HG03196 (cell line): ENCODE data around the gene SPHK1.

Experiments
- ATAC-seq: cut with Tn5 transposase; IDR thresholded peaks from one replicate; pipeline ENCODE4 v1.9.1; 2021; ENCODE audit not compliant: unreplicated experiment

Gene SPHK1

GRCh38 chr17:76383546-76384221, 725 bp upstream of the SPHK1 start:
- peak; percentile 13 for ATAC-seq

- no peak for ATAC-seq
Measured at GRCh38 chr17:76384987-76385891, 830 bp downstream of the SPHK1 start.

GRCh38 chr17:76385892-76386786, 1.7 kb downstream of the SPHK1 start:
- no peak for ATAC-seq

GRCh38 chr17:76386966-76387765, 2.8 kb downstream of the SPHK1 start:
- ATAC-seq = no peak

- no peak for ATAC-seq
Measured at GRCh38 chr17:76388966-76389888, 4.8 kb downstream of the SPHK1 start.

GRCh38 chr17:76390003-76390421, 5.6 kb downstream of the SPHK1 start:
- no peak for ATAC-seq

GRCh38 chr17:76391200-76391715, 6.8 kb downstream of the SPHK1 start:
- no peak for ATAC-seq

- no peak for ATAC-seq
Measured at GRCh38 chr17:76394166-76394565, 9.8 kb downstream of the SPHK1 start.

GRCh38 chr17:76395980-76396379, 11.6 kb downstream of the SPHK1 start:
- no peak for ATAC-seq

GRCh38 chr17:76397184-76397583, 12.8 kb downstream of the SPHK1 start:
- no peak for ATAC-seq

GRCh38 chr17:76397687-76398522, 13.5 kb downstream of the SPHK1 start:
- no peak for ATAC-seq

GRCh38 chr17:76398523-76399174, 14.2 kb downstream of the SPHK1 start:
- ATAC-seq = no peak

GRCh38 chr17:76399175-76400172, 15.1 kb downstream of the SPHK1 start:
- ATAC-seq = no peak

- no peak for ATAC-seq
Measured at GRCh38 chr17:76402711-76403110, 18.3 kb downstream of the SPHK1 start.

GRCh38 chr17:76404256-76404655, 19.8 kb downstream of the SPHK1 start:
- no peak for ATAC-seq

GRCh38 chr17:76404976-76405563, 20.7 kb downstream of the SPHK1 start:
- no peak for ATAC-seq
